NCI-H1436 treated with DMSO at 0.1 percent for 48 hours (cell line): ENCODE measurements around the gene CUX1.

Experiments used
- DNase-seq: peaks from one replicate; lab custom pipeline; 2025; lab: John Stamatoyannopoulos, UW

Gene CUX1

DNA sequence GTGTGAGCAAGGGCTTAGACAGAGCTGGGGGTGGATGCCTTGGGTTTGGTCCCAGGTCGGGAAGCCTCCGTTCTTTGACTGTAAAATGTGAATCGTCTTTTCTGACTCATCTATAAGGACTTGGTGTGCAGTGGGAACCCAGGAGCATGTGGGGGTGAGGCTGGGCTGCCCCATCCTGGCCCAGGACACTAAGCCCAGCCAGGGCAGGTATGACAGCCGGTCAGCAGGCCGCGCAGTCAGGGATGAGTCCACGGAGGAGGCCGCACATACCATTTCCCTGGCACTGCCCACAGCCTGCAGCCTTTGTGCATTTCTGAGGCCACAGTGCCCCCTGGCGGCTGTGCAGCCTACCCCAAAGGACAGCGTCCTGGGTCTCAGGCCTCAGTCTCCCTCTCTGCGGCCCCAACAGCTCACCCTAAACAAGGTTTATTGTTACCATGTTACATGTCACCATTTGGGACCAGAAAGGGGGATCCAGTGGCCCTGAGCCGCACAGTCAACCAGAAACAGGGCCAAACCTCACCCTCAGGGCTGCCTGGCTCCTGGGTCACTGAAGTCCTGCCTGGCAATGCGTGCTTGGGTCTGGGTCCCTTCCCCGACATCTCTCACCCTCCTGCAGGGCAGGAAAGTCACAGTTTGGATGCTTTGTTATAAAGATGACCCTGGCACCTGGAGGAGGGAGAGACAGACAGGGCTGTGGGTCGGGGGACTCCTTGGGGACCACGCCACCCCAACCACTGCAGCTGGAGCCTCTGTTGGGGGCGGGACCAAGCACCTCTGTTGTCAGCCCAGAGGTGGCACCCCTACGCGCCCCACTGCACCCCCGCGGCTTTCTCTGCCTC, 454.9 kb downstream of the CUX1 start:
- DNase-seq: no peak

DNA sequence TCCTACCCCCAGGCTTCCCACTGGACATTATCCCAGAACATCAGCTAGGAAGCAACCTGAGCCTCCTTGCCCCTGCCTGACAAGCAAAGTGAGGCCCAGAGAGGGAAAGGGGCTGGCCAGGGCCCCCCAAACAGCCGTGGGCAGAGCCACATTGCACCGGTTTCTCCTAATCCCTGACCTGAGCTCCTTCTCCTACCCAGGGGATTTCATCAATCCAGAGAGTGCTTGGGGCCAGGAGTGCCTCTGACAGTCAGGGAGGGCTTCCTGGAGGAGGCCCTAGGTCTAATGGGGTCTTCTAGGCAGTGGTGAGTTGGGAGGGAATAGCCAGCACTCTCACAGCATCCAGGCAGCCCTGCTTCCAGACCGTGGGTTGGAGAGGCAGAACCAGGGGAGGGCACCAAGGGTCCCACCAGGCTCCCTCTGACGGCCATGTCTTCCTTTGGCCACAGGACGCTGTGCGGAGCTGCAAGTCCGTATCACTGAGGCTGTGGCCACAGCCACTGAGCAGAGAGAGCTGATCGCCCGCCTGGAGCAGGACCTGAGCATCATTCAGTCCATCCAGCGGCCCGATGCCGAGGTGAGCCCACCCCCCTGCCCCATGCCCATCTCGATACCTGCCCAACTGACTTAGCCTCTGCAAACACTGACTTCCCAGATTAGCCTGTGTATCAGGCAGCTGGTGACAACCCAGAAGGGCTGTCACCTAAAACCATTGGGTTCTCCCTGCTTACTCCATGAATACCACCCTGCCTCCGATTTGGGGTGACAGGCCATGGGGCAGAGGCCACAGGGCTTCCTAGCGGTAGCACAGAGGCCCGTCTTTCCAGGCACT, 455.7 kb downstream of the CUX1 start:
- no peak for DNase-seq

DNA sequence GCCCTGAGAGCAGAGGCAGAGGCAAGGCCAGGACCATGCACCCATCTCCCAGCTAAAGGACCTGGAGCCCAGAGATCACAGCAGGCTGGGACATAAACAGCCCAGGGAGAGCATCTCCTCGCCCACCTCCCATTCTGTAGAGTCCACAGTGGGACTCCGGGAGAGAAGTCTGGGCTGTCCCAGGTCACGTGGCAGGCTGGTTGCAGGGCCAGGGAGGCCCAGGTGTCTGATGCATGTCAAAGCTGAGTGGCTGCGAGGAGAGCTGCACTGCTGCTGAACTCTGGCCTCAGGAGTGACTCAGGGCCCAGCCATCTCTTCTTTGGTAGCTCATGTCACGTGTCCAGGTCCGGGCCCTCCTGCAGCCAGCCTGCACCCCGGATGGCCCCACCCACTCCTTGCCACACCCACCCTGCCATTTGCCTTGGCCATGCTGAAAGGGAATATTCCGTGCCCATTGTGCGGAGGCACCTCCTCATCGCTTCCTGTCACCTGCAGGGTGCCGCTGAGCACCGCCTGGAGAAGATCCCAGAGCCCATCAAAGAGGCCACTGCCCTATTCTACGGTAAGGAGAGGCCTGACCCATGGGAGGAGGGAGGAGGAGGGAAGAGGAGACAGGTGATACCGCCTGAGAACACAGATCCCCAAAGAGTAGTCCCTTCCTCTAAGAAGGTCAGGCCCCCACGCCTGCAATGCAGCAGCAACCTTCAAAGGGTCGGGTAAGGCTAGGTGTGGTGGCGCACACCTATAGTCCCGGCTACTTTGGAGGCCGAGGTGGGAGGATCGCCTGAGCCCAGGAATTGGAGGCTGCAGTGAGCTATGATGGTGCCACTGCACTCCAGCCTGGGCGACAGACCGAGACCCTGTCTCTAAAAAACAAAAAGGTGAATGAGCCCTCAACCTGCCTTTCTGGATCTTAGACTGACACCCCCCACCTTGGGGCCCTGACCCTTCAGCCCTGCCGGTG, 456.6 kb downstream of the CUX1 start:
- DNase-seq: no peak

DNA sequence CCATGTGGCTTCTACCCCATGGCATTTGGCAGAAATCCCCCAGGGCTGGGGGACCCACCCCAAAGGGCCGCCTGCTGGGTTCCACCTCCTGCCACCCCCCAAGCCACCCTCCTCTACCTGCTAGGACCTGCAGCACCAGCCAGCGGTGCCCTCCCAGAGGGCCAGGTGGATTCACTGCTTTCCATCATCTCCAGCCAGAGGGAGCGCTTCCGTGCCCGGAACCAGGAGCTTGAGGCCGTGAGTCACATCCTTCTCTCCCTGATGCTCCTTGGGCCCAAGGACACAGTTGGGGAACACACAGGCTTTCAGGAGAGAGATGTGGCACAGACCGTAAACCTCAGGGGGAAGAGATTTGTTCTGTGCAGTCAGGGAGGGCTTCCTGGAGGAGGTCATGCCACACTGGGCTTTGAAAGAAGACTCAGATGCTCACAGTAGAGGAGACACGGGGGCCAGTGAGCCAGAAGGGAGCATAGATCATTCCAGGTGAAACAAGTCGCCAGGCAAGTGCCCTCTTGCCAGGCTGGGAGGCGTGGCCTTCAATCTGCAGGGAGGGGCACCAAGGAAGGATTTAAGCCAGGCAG, 457.8 kb downstream of the CUX1 start:
- DNase-seq: no peak

DNA sequence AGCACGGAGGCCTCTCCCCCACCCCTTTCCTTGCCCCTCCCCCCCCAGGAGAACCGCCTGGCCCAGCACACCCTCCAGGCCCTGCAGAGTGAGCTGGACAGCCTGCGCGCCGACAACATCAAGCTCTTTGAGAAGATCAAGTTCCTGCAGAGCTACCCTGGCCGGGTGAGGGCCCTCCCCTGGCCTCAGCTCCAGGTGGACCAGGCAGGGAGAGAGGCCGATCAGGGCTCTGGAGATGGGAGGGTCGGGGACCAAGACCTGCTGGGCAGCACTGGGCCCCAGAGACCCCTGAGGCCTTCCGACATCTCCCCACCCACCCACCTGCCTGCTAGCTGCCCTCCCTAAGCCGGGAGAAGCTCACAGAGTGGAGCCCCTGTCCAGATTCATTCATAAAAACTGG, 460.5 kb downstream of the CUX1 start:
- DNase-seq: no peak

DNA sequence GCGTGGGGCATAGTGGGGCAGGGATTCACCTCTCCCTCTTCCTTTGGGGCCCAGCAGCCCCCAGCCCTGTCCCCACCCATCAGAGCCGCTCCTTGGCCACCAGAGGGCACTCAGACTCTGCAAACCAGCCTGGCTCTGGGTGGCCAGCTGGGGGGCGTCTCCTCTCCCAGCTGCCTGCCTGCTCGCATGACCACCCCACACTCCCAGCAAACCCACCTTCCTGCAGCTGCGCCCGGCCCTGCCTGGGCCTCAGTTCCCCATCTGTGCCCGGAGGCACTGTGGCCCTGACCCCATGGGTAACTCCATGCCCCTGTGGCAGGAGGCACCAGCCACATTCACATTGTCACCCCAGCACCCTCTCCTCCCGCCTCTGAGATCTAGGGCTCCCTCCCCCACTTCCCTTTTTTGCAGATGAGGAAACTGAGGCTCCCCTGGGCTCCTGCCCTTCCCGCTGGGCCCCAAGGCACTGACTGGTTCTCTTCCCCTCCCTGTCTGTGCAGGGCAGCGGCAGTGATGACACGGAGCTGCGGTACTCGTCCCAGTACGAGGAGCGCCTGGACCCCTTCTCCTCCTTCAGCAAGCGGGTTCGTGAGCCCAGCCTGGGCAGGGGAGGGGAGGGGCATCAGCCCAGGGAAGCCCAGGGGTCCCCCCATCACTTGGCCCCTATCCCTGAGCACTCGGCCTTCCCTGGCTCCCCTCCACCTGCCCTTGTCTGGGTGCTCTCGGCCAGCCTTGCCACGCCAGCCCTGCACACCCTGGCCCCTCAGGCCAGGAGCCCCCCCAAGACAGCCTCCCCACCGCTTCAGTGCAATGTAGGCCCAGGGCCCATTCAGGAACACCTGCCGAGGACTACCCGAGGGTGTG, 462.3 kb downstream of the CUX1 start:
- DNase-seq: no peak

DNA sequence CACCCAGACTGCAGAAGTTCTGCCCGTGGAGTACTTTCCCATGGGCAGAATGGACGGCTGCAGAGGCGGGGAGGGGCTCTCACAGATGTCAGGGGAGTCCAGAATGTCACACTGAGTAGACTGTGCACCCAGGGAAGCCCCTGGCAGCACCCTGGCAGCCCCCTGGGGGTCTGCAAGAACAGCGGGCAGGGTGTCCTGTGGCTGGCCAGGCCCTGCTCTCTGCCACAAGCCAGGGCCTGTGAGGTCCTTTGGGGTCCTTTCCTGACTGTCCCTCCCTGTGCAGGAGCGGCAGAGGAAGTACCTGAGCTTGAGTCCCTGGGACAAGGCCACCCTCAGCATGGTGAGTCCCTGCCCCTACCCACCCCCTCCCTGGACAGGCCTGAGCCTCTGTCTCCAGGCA, 463.1 kb downstream of the CUX1 start:
- no peak for DNase-seq

DNA sequence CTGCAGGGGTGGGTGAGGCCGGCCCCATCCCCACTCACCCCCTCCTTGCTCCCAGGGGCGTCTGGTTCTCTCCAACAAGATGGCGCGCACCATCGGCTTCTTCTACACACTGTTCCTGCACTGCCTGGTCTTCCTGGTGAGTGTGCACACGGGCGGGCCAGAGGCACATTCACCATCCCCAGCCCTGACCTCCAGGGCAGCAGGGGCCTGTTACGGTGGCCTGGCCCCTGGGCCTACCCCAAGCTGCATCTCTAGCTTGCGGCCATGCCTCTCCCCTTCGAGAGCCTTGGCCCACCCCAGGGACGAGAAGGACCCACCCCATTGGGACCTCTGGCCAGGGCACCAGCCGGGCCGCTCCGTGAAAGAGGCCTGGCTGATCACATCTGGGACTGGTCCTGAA, 464.4 kb downstream of the CUX1 start:
- no peak for DNase-seq

DNA sequence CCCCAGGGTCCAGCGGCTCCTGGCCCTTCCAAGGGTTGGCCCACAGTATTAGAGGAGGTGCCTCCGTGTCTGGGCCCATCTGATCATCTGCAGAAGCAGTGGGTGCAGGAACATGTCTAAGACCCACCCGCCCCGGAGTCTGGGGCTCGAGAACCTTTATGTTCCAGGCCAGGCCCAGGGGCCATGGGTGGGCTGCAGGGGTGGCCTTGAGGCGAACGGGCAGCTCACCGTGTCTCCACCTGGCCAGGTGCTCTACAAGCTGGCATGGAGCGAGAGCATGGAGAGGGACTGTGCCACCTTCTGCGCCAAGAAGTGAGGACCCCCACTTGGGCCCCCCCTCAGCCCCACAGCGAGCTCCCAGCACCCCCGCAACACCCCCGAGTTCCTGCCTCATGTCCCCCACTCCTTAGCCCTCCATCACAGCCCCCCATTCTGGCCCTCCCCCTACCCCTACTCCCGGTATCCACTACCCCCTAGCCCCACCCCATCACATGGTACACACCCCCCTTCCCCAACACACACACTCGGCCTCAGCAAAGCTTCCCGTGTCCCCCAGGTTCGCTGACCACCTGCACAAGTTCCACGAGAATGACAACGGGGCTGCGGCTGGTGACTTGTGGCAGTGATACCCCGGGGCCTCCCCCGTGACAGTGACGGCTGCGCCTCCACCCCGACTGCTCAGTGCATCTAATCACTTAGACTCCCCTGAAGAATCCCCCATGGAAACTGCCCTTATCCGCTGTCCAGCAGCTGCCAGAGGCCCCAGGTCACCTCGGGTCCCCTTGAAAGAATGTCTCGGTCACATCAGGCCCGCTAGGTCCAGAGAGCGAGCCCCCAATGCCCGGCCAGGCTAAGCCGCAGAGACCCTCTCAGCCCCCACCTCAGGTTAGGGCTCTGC, 465.3 kb downstream of the CUX1 start:
- DNase-seq: no peak

DNA sequence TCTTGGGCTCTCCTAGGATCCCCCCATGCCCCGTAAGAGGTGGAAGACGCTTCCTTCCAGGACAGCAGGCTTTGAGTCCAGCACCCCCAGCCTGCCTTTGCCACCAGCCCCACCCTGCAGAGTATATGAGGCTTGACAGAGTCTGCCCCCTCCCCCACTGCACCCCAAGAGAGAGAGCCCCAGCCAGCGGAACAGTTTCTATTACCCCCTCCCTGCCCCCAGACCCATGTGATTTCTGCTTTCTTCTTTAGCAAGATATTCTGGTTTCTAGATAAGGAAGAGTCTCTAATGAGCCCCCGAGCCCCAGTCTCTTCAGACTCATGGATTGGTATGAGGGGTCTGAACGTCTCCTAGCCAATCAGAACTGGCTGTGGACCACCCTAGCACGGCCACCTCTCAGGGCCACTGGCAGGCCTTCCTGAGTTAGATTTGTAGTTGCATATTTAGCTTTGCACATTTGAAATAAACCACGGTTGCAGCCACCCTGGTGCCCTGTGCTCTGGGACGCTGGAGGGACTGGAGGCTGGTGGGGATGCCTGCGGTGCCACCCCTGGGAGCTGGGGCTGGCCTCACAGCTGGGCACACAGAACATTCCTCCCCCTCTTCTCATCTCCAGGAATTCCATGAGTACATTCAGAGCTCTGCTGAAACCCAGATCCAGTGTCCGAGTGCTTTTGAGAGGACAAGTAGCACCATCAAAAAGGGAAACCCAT, 466.2 kb downstream of the CUX1 start:
- DNase-seq: no peak

DNA sequence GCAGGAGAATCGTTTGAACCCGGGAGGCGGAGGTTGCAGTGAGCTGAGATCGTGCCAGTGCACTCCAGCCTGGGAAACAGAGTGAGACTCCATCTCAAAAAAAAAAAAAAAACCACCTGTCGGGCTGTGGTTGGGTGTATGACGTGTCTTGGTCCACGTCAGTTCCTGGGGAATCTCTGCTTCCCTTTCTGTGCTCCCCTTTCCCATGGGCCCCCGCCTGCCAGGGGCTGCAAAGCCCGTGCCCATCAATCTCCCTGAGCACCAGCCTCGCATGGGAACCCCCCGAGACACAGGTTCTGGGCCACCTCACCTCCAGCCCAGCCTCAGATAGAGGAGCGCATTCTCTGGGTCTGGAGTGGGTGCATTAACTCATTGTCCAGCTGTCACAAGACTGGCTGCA, 467.0 kb downstream of the CUX1 start:
- DNase-seq: no peak

DNA sequence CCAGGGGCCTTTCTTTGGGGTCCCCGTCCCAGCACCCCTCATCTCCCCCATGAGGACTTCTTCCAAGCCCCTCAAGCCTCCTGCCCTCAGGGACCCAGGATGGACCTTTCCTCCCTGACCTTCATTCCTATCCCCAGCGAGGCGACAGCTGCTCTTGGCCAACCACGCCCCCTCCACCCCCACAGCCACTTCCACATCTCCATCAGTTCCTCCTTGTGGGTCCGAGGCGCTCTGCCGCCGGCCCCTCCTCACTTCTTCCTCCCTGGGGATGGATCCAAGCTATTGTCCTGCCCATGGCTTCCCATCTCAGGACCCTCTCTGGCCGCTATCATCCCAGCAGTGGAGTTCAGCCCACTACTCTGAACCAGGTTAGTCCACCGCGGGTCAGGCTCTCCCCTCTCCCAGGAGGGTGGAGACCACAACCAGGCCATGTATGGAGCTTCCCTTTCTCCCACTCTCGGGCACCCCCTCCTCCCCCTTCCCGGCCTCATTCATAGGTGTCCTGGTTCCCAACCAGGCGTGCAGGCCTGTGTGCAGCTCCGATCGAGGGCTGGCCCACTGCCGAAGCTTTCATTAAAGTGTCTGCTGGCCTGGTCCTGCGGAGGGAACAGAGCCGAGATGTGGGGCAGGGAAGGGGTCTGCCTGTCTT, 467.6 kb downstream of the CUX1 start:
- no peak for DNase-seq

DNA sequence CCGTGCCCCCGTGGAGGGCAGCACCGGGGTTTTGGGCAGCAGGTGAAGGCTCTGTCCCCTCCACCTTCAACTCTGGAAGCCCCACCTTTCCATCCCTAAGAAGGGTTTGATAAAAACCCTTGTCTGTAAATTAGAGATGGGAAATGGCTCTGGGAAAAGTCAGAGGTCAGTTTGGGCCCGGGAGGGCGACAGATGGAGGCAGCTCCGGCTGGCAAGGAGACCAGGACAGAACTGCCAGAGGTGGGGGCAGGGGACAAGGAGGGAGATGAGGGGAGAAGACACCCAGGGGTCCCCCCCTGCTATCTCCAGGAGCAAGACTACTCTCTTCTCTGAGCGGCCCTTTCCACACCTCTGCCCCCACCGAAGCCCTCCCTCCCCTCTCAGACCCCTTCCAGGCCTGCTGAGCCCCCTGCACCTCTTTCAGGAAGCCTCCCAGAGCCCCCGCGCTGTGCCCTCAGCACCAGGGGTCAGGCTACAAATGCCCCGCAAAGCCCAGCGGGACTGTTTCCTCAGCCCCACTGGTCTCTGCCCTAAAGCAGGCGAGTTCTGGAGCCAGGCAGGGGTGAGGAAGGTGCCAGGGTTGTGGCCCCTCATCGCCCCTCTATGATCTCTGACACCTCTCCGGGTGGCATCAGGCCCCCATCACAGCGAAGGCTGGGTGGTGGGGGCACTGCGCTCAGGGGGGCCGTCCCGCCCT, 468.3 kb downstream of the CUX1 start:
- DNase-seq: no peak

DNA sequence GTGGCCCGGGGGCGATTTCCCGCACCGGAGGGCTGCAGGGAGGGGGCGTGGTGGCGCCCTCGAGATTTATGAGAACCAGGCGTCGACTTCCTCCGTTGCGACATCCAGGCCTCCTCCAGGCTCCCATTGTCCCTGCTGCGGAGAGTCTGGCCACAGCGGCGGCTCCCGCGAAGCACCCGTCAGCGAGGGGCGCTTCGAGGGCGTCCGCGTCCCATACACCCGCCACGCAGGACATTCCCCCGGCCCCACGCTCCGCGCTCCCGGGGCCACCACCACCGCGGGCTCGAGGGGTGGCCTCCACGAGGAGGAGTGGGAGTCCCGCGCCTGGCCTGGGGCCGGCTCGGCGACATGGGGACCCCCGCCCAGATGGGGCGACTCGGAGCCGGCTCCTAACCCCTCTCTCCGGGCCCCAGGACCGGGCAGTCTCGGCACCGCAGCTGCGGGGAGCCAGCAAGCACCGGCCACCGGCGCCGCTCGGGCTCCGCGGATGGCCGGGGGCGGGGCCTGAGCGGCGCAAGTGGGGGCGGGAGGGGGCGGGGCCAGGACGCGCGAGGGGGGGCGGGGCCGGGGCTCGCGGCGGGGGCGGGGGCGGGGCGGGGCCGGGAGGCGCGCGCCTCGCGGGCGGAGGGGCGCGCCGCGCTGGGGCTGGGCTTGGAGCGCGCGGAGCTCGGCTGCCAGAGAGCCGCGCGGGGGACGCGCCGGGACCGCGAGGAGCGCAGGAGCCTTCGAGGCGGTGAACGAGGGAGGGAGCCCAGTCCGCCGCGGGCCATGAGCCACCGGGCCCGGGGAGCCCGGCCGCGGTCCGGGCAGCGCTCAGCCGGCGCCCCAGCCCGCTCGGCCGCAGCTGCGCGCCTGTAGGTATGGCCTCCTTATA, 469.0 kb downstream of the CUX1 start, which contains the start of gene SH2B2:
Gene SH2B2, plus strand, starts transcription at position 632 of the 874 bp plus-strand sequence. CDS start 13,683 bp downstream, outside the sequence.
- DNase-seq: no peak

DNA sequence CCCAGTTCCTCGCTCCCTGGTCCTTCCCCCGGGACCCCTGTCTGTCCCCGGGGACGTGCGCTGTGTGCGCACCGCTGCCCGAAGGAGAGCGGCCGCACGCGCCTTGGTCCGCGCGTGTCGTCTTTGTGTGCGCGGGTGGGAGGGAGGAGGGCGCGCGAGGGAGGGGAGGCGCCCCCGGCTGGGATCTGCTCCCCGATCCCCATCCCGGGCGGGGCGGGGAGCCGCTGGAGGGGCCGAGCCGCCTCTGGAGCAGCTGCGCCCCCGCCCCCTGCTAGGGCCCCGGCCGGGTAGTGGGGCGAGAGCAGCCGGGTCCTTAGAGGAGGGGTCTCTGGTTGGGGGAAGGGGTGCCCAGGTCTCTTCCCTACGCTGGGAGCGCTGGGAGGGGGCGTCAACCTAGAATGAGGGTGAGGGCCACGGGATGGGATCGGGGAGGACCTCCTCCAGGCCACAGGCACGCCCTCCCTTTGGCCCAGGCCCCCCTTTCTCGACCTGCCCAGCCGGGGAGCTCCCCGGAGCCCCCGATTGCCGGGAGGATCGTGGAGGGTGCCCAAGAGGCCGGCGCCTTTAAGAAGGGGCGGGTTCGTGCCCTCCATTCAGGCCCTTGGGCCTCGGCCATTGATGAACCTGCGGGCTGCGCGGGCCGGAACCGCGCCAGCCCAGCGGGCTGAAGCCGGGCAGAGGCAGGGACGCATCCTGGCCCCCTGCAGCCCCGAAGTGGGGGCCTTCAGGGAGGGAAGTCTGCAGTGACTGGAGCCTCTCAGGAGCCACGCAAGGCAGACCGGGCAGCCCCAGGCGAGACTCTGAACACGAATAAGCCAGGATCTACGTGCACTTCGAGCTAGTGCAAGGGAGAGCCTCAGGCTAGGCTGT, 469.9 kb downstream of the CUX1 start:
- no peak for DNase-seq

DNA sequence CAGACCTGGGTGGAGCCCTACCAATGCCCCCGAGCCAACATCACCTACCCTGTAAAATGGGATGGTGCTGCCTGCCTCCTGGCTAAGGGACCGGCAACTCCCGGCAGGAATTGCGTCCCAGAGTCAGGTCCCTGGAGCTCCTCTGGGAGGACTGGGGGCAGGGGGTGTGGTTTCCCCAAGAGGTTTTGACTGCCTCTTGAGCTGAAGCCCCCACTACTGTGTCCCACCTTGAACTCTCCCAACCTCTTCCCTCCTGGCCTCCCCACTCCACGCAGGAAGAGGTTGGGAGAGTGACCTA, 470.5 kb downstream of the CUX1 start:
- DNase-seq: no peak
